GM21619 (cell line): ENCODE results near the gene CSMD2.

Source experiments
- ATAC-seq: cut with Tn5 transposase; IDR thresholded peaks from one replicate; pipeline ENCODE4 v1.9.1; 2021; ENCODE audit not compliant: unreplicated experiment

The CSMD2 gene

DNA sequence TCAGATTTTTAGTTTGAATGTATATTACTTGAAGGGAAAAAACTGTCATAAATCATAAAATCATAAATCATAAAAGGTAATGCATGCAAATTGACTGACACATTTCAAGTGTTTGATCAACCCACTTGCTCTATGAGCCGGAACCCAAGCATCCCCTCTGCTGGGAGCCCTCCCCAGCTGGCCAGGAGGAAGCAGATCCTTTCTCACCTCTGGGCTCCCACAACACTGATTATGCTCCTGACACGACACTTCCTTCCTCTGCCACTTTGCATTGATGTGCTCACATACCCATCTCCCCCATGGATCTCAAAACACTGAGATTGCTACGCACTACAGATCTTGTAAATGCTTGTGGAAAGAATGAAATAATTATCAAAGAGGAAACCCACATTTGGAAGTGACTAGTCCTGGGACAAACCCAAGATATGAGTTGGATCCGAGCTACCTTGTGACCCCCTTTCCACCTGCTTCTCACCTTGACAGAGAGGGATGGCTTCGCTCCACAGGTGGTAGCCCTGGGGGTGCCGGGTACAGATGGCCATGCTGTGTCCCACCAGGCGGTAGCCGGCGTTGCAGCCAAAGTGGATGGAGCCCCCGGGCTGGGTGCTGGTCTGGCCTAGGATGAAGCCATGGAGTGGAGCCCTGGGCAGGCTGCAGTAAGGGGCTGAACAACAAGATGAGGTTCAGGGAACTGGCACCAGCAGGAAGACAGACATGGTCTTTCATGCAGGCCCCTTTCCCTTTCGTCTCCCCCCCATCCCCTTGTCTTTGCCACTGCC lies 588.0 kb downstream of the CSMD2 start:
- ATAC-seq, result no peak

- ATAC-seq, result no peak
Measured at GRCh38 chr1:33575324-33575879, 589.6 kb downstream of the CSMD2 start.

GRCh38 chr1:33573661-33574060 lies 591.4 kb downstream of the CSMD2 start:
- ATAC-seq, result no peak

- no peak for ATAC-seq
Measured at GRCh38 chr1:33572387-33572786, 592.6 kb downstream of the CSMD2 start.

- no peak for ATAC-seq
Measured at GRCh38 chr1:33569331-33569730, 595.7 kb downstream of the CSMD2 start.

GRCh38 chr1:33563699-33564098 lies 601.3 kb downstream of the CSMD2 start:
- ATAC-seq, result no peak

DNA sequence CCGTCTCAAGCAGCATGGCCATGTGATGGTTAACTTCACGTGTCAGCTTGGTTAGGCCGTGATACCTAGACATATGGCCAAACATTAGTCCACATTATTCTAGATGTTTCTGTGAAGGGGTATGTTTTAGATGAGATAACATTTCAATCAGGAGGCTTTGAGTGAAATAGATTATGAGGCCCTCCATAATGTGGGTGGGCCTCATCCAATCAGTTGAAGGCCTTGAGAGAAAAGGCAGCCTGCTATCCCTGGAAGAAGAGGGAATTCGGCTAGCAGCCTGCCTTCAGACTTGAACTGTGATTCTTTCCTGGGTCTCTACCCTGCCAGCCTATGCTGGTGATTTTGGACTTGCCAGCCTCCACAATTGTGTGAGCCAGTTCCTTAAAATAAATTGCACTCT lies 602.5 kb downstream of the CSMD2 start:
- ATAC-seq, result no peak

GRCh38 chr1:33561576-33561975 lies 603.5 kb downstream of the CSMD2 start:
- ATAC-seq, result no peak

DNA sequence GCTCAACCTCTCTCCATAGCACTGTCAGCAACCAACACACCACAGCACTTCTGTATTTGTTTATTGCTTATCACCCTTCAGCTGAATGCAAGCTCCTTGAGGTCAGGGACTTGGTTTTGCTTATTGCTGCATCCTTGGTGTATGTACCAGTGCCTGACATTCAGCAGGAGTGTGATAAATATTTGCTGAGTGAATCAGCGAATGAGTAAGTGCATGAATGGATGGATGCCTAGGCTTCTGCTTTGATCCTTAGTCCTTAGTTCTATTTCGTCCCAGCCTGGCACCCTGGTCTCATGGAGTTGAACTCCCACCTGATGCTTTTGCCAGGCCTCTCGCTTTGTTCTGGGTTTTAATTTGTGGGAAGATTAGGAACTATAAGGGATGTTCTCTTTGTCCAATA lies 604.4 kb downstream of the CSMD2 start:
- no peak for ATAC-seq

GRCh38 chr1:33548721-33549120 lies 616.3 kb downstream of the CSMD2 start:
- ATAC-seq, result no peak

- no peak for ATAC-seq
Measured at GRCh38 chr1:33548319-33548718, 616.7 kb downstream of the CSMD2 start.

DNA sequence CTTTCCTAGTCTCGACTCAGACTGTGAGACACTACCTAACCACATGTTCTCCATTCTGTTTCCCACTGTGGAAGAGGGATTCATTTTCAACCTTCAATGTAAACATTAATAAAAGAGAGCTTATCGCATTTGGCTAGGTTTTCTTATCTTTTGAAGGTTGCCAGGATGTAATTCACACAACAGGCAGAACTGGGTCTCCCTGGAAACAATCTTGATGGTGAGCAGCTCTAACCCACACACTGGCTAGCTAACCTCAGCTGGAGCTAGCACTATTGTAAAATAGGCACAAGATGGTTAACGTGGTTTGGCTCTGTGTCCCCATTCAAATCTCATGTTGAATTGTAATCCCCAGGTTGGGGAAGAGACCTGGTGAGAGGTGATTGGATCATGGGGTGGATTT lies 617.5 kb downstream of the CSMD2 start:
- ATAC-seq, result no peak

DNA sequence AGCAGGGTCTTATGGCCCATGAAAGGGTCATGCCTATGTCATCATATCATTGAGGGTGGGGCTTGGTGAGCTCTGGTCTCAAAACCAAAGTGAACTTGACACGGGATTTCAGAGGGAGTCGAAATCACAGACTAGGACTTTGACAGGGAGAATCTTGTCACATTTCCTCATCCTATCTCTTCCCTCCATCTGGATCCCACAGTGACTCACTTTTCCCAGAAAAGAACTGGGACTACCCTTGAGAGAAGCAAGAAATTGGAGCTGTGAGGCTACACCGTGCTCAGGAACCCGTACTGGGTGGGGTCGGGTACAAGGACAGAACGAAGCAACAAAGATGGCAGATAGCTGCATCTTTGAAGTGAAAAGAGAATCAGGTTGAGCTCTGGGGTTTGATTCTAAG lies 623.1 kb downstream of the CSMD2 start:
- no peak for ATAC-seq

DNA sequence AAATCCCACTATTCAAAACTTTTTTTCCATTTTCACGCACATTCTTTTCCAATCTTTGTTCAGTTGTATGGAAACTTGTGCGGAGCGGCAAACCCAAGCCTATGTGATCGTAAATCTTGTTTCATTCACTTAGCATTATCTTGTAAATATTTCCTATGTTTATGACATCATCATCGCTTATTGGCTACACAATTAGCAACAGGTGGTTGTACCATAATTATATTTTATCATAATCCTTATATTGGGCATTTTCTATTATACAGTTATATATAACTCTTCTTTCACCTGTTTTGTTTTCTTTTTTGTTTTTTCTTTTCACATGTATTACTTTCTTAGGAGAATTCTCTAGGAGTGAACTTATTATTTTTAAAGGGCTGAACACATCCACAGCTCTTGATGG lies 627.1 kb downstream of the CSMD2 start:
- ATAC-seq, result no peak

- no peak for ATAC-seq
Measured at GRCh38 chr1:33535334-33535733, 629.7 kb downstream of the CSMD2 start.

GRCh38 chr1:33532936-33533335 lies 632.1 kb downstream of the CSMD2 start:
- ATAC-seq, result no peak

DNA sequence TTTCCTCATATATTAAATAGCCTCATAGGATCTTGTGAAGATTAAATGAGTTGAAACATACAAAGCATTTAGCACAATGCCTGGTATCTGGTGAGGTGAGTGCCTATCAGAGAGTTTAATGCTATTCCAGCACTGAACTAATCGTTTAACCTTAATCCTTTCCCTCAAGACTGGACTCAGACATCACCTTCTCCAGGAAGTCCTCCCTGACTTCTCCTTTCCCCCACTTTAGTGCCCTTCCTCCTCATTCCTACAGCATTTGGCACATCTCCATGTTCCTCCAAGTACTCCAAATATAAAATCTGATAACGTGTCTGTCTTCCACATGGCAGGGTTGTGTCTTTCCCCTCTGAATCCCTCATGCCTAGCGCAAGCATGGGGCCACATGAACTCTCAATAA lies 632.8 kb downstream of the CSMD2 start:
- ATAC-seq, result no peak

DNA sequence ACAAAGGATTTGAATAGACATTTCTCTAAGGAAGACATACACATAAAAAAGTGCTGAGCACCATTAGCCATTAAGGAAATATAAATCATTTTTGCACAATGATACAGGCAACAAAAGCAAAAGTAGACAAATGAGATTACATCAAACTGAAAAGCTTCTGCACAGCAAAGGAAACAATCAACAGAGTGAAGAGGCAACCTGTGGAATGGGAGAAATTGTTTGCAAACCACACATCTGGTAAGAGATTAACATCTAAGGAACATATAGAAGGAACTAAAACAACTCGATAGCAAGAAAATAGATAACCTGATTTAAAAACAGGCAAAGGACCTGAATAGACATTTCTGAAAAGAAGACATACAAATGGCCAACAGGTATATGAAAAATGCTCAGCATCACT lies 635.1 kb downstream of the CSMD2 start:
- no peak for ATAC-seq

GRCh38 chr1:33527934-33528333 lies 637.1 kb downstream of the CSMD2 start:
- no peak for ATAC-seq

DNA sequence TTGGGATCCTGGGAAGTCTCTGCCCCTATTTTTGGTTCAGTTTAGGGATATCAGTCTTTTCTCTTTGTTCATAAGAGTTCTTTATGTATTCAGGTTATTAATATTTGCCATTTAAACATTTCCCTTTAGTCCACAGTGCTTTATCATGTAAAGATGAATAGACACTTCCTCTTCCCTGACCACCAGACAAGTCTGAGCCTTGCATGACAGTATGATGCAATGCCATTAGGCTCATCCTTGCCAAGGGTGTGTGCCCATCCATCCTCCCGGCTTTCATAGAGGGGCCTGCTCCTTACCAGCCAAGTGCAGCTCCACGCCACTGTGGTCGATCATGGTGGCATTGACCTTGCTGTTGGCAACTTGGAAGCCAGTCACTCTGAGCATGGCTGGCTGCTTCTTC lies 640.4 kb downstream of the CSMD2 start:
- no peak for ATAC-seq

GRCh38 chr1:33519240-33519884 lies 645.7 kb downstream of the CSMD2 start:
- ATAC-seq, result no peak

- ATAC-seq, result no peak
Measured at GRCh38 chr1:33517596-33518250, 647.3 kb downstream of the CSMD2 start.
